HEK293 (cell line): ENCODE results near the gene KIAA0319L.

Source experiments
- BCL11B ChIP-seq: fragments of 450-650 bp; formaldehyde crosslinking; IDR thresholded peaks from 2 replicates; pipeline ENCODE4 v1.5.1; 2016; ENCODE audit warnings: low read depth, missing biosample characterization, missing genetic modification characterization
- CTCF ChIP-seq: fragments of 450-650 bp; formaldehyde crosslinking; IDR thresholded peaks from 2 replicates; pipeline ENCODE4 v1.5.1; 2016; ENCODE audit warnings: missing biosample characterization, missing genetic modification characterization
- IKZF3 ChIP-seq: fragments of 450-650 bp; IDR thresholded peaks from 2 replicates; pipeline ENCODE4 v1.5.0; 2018; ENCODE audit warnings: missing biosample characterization, mild to moderate bottlenecking, missing genetic modification characterization, moderate library complexity
- PRDM10 ChIP-seq: fragments of 450-650 bp; formaldehyde crosslinking; IDR thresholded peaks from 2 replicates; pipeline ENCODE4 v1.5.1; 2016; ENCODE audit warnings: missing biosample characterization, missing genetic modification characterization
- YY1 ChIP-seq: fragments of 450-650 bp; formaldehyde crosslinking; IDR thresholded peaks from 2 replicates; pipeline ENCODE4 v1.5.1; 2018; ENCODE audit warnings: missing biosample characterization, missing genetic modification characterization
- ZBTB20 ChIP-seq: fragments of 450-650 bp; formaldehyde crosslinking; IDR thresholded peaks from 2 replicates; pipeline ENCODE4 v1.5.1; 2016; ENCODE audit warnings: missing biosample characterization, missing genetic modification characterization
- ZBTB21 ChIP-seq: fragments of 450-650 bp; formaldehyde crosslinking; IDR thresholded peaks from 2 replicates; pipeline ENCODE4 v1.5.1; 2017; ENCODE audit warnings: missing biosample characterization, missing genetic modification characterization
- ZBTB49 ChIP-seq: fragments of 450-650 bp; formaldehyde crosslinking; IDR thresholded peaks from 2 replicates; pipeline ENCODE4 v1.5.1; 2016; ENCODE audit warnings: missing biosample characterization, missing genetic modification characterization, low read depth
- ZNF23 ChIP-seq: fragments of 450-650 bp; formaldehyde crosslinking; IDR thresholded peaks from 2 replicates; pipeline ENCODE4 v1.5.1; 2016; ENCODE audit warnings: missing biosample characterization, missing genetic modification characterization, borderline replicate concordance
- ZNF558 ChIP-seq: fragments of 450-650 bp; formaldehyde crosslinking; IDR thresholded peaks from 2 replicates; pipeline ENCODE4 v1.5.1; 2016; ENCODE audit warnings: missing biosample characterization, missing genetic modification characterization
- ZNF560 ChIP-seq: fragments of 450-650 bp; formaldehyde crosslinking; IDR thresholded peaks from 2 replicates; pipeline ENCODE4 v1.5.1; 2017; ENCODE audit warnings: missing biosample characterization, missing genetic modification characterization, borderline replicate concordance
- ZNF610 ChIP-seq: fragments of 450-650 bp; formaldehyde crosslinking; IDR thresholded peaks from 2 replicates; pipeline ENCODE4 v1.5.1; 2016; ENCODE audit warnings: missing biosample characterization, missing genetic modification characterization, borderline replicate concordance
- ZNF692 ChIP-seq: fragments of 450-650 bp; formaldehyde crosslinking; IDR thresholded peaks from 2 replicates; pipeline ENCODE4 v1.5.1; 2016; ENCODE audit warnings: missing biosample characterization, missing genetic modification characterization

GRCh38 chr1:35519432-35519831 is 37.8 kb downstream of the KIAA0319L start:
- TF ChIP-seq CTCF (tag by site-specific recombination) (no peak), ZNF560 (no peak), ZBTB20 (no peak), ZBTB21 (tag by site-specific recombination) (no peak), ZNF610 (no peak), BCL11B (tag by site-specific recombination) (no peak), ZBTB49 (no peak), ZNF692 (tag by site-specific recombination) (no peak), IKZF3 (no peak), ZNF23 (tag by site-specific recombination) (no peak), YY1 (tag by site-specific recombination) (no peak), ZNF558 (tag by site-specific recombination) (no peak), PRDM10 (no peak)
